NT2/D1 (cell line): ENCODE measurements around the gene ABO.

Experiments
- SUZ12 ChIP-seq: IDR thresholded peaks from 2 replicates; pipeline ENCODE4 v1.6.1; 2011; ENCODE audit not compliant: insufficient read length, insufficient read depth; ENCODE audit errors: extremely low read depth
- ZNF274 ChIP-seq: IDR thresholded peaks from 2 replicates; pipeline ENCODE4 v1.6.1; 2011; ENCODE audit warnings: mild to moderate bottlenecking, low read depth, low read length

- TF ChIP-seq SUZ12: no peak
- no peak for TF ChIP-seq ZNF274
Measured at GRCh38 chr9:133262226-133262625, 12.8 kb downstream of the ABO start.
